SK-N-MC (cell line): ENCODE measurements around the gene PHLPP2.

Experiments
- DNase-seq: peaks from one replicate; pipeline ENCODE4 v3.0.0-alpha.2; 2011; ENCODE audit warnings: low read depth, low spot score
- H3K27ac ChIP-seq: fragments of 200-600 bp; sonication (generic); 2 replicates; pipeline ENCODE4 v1.5.1; 2016; ENCODE audit warnings: mixed run types
- H3K36me3 ChIP-seq: fragments of 200-600 bp; sonication (generic); 2 replicates; pipeline ENCODE4 v1.6.1; 2017; ENCODE audit warnings: antibody characterized with exemption, low read length, mixed read lengths; ENCODE audit not compliant: insufficient read depth
- H3K4me3 ChIP-seq: fragments of 200-600 bp; sonication (generic); 2 replicates; pipeline ENCODE4 v1.5.1; 2016
- H3K9ac ChIP-seq: fragments of 200-600 bp; sonication (generic); 2 replicates; pipeline ENCODE4 v1.8.0; 2017; ENCODE audit warnings: mixed run types, mixed read lengths; ENCODE audit not compliant: insufficient read length
- H3K9me3 ChIP-seq: fragments of 200-600 bp; sonication (generic); 2 replicates; pipeline ENCODE4 v1.6.1; 2017; ENCODE audit warnings: low read depth, mild to moderate bottlenecking, antibody characterized with exemption, low read length, moderate library complexity, mixed read lengths
- EZH2 ChIP-seq: fragments of 200-600 bp; sonication (generic); IDR thresholded peaks from one replicate; pipeline ENCODE4 v1.6.1; 2017; ENCODE audit warnings: antibody characterized with exemption
- FOXP2 ChIP-seq: optimal IDR thresholded peaks from 2 replicates; pipeline ENCODE3; 2011; ENCODE audit warnings: mild to moderate bottlenecking, moderate library complexity; ENCODE audit not compliant: insufficient read depth; ENCODE audit errors: extremely low read length, control extremely low read depth
- POLR2AphosphoS5 ChIP-seq: IDR thresholded peaks from 2 replicates; pipeline ENCODE4 v1.6.1; 2012; ENCODE audit warnings: mild to moderate bottlenecking, low read depth, low read length, borderline replicate concordance

Gene PHLPP2

GRCh38 chr16:71635632-71636031, 88.9 kb downstream of the PHLPP2 start:
- no peaks in the 10 kb centered on the region for H3K36me3 ChIP-seq
- no peak overlapping the region for H3K9ac ChIP-seq
- H3K9me3 ChIP-seq: no peaks in the 10 kb centered on the region
- no peak overlapping the region for H3K4me3 ChIP-seq
- no peak overlapping the region for H3K27ac ChIP-seq
- no peak for DNase-seq
- TF ChIP-seq FOXP2: no peak
- TF ChIP-seq POLR2AphosphoS5: no peak
- no peak for TF ChIP-seq EZH2

- peak overlapping the region; percentile 25; the same call in 1 of the 2 replicates for H3K27ac ChIP-seq
- no peak for DNase-seq
- no peak overlapping the region for H3K4me3 ChIP-seq
- H3K9me3 ChIP-seq: no peaks in the 10 kb centered on the region
- no peak for TF ChIP-seq POLR2AphosphoS5
- no peak for TF ChIP-seq FOXP2
- TF ChIP-seq EZH2: no peak
- no peak overlapping the region for H3K9ac ChIP-seq
- H3K36me3 ChIP-seq: no peaks in the 10 kb centered on the region
These were observed 92.7 kb downstream of the PHLPP2 start for GRCh38 chr16:71631776-71632175.

DNA sequence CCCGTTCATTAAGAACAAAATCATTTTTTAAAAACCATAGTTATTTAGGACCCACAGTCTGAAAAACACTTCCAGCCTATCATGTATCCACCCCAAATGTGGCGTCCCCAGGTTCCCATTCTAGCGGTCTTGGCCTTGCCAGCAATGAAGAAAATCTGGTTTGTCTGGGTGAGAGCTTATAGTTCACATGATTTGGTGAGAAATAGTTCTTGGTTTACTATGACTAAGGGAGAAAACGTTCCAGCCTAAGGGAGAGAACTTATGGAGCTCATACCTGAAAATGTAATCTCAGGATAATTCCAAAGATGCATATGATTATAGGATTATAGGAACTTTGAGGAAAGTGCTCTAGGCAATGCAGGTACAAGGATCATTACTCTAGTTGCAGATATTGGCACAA, 93.7 kb downstream of the PHLPP2 start:
- no peak for DNase-seq
- H3K9me3 ChIP-seq: no peaks in the 10 kb centered on the region
- no peaks in the 10 kb centered on the region for H3K36me3 ChIP-seq
- TF ChIP-seq POLR2AphosphoS5 (no peak), FOXP2 (no peak), EZH2 (no peak)
- no peak overlapping the region for H3K4me3 ChIP-seq
- H3K9ac ChIP-seq: no peak overlapping the region
- H3K27ac ChIP-seq: no peak overlapping the region

DNA sequence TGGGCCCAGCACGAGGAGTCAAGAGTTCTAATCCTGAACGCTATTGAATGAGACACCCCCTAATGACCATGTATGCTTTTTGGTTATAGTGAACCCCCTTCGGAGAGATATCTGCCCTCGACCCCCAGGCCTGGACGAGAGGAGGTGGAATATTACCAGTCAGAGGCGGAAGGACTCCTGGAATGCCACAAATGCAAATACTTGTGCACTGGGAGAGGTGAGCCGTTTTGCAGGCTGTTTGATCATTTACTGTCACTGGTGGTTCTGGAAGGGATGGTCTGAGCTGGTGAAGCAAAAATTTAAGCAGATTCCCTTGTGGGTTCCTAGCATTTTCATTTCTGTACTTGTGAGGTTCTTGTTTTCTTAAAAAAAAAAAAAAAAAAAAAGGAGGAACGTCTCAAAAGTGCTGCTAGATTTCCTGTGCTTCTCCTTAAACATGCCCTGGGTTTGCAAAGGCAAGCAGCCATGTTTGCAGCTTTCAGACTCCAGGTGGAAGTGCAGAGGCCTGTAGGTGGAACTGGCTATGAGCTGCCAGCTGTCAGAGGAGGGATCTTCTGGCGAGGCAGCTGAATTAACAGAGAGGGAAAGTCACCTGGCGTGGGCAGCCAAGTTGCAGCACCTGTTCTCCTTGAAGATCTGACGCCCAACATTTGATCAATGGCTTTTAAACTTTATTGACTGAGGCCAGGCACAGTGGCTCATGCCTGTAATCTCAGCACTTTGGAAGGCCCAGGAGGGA, 95.1 kb downstream of the PHLPP2 start:
- DNase-seq: no peak
- H3K4me3 ChIP-seq: peak overlapping the region; percentile 9
- no peak overlapping the region for H3K9ac ChIP-seq
- no peaks in the 10 kb centered on the region for H3K9me3 ChIP-seq
- TF ChIP-seq POLR2AphosphoS5 (no peak), FOXP2 (no peak), EZH2 (no peak)
- H3K36me3 ChIP-seq: no peaks in the 10 kb centered on the region
- H3K27ac ChIP-seq: peak overlapping the region; percentile 49; the same call in 1 of the 2 replicates

DNA sequence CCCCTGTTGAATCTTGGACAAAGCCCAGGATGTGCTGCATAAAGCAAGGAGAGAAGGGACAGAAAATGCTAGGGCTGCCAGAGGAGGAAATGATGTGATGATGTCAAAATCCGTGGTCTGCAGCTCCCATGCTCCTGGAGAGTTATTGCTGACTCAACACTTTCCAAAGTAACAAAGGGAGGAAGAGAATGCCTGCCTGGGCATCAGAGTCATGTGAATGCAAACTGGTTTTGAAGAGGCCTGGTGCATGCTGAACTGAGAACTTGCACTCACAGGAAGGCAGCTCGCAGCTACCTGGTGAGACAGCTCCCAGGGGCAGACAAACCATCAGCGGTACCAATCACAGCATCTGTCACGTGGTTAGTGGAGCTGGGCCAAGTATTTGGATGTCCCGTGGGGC, 95.7 kb downstream of the PHLPP2 start:
- DNase-seq: peak; percentile 10
- Histone ChIP-seq H3K9me3 (no peaks in the 10 kb centered on the region), H3K36me3 (no peaks in the 10 kb centered on the region), H3K27ac (peak overlapping the region; percentile 49), H3K4me3 (peak overlapping the region; percentile 9), H3K9ac (no peak overlapping the region)
- TF ChIP-seq FOXP2 (no peak), EZH2 (no peak), POLR2AphosphoS5 (no peak)

- Histone ChIP-seq H3K4me3 (no peak overlapping the region), H3K9me3 (no peaks in the 10 kb centered on the region), H3K27ac (no peak overlapping the region), H3K36me3 (no peaks in the 10 kb centered on the region), H3K9ac (no peak overlapping the region)
- TF ChIP-seq FOXP2: no peak
- no peak for TF ChIP-seq EZH2
- no peak for TF ChIP-seq POLR2AphosphoS5
- no peak for DNase-seq
These were observed 96.7 kb downstream of the PHLPP2 start for GRCh38 chr16:71627731-71628181.

DNA sequence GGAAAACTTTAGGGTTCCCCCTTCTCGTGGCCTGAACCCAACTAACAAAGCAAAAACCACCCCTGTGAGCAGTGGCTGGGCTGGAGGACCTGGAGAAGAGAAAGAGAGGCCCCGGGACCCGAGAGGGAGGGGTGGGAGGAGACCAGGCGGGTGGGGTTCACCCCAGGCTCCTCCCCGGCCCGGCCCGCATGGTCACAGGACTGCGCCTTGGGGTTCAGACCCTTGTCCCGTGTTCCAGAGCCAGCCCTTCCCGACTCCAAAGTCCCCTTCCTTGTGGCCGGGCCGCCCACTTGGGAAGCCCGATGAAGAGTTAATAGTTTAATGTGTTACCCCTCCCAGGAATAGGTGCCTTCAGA, 97.7 kb downstream of the PHLPP2 start:
- DNase-seq: no peak
- Histone ChIP-seq H3K4me3 (no peak overlapping the region), H3K9ac (no peak overlapping the region), H3K36me3 (no peaks in the 10 kb centered on the region), H3K27ac (no peak overlapping the region), H3K9me3 (no peaks in the 10 kb centered on the region)
- TF ChIP-seq EZH2: no peak
- TF ChIP-seq FOXP2: no peak
- TF ChIP-seq POLR2AphosphoS5: no peak

- Histone ChIP-seq H3K9ac (no peak within 1 kb of the TSS), H3K36me3 (no peaks in the 10 kb centered on the region), H3K9me3 (no peaks in the 10 kb centered on the region), H3K4me3 (no peak within 1 kb of the TSS), H3K27ac (no peak within 1 kb of the TSS)
- no peak for TF ChIP-seq POLR2AphosphoS5
- no peak for TF ChIP-seq EZH2
- no peak for TF ChIP-seq FOXP2
- DNase-seq: no peak
These were observed 98.3 kb downstream of the PHLPP2 start, which contains the start of gene MARVELD3 for GRCh38 chr16:71626018-71626857. TSS of gene MARVELD3 (plus strand) at chr16:71626184. CDS start at chr16:71626230, 46 bp downstream.
